ENCODE data around the gene ARHGAP15. TPM values are rescaled to one million over a fixed set of nuclear protein-coding genes. Genes with fewer than 3 reads are reported as not detected.

Gene ARHGAP15
- total RNA-seq, 1 donor from 2014 or later = 7.0 TPM

DNA sequence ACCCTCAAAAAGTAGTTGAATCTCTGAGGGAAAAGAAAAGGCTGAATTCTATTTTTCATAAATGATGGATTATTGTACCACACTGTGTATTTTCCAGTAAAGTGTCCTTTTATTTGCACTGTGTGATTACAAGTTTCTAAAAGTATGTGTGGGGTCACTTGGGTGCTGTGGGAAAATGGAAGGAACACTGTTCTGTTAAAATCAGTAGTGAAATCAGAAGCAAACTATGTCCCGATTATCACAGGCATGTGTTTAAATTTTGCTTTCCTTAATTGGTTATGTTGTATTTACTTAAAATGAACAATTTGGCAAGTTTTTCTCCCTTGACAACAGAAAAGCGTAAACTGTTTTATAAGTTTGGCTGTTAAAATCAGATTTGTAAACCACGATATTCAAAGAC is 353.1 kb downstream of the ARHGAP15 start:
- Histone ChIP-seq H3K4me3 (no peak overlapping the region), H3K4me1 (peaks cover 22% of the 10 kb centered on the region), H3K36me3 (no peaks in the 10 kb centered on the region), H3K9me3 (replicated peaks) (no peaks in the 10 kb centered on the region), H3K27me3 (ENCODE audit: low read depth) (no peaks in the 10 kb centered on the region), H3K27ac (replicated peaks) (peak overlapping the region; percentile 80)
- DNase-seq = no peak
- intact Hi-C loops (cut with micrococcal nuclease) = no loop called here
- no peak for TF ChIP-seq CTCF (IDR thresholded peaks at IDR 0.05; ENCODE audit: borderline replicate concordance)

DNA sequence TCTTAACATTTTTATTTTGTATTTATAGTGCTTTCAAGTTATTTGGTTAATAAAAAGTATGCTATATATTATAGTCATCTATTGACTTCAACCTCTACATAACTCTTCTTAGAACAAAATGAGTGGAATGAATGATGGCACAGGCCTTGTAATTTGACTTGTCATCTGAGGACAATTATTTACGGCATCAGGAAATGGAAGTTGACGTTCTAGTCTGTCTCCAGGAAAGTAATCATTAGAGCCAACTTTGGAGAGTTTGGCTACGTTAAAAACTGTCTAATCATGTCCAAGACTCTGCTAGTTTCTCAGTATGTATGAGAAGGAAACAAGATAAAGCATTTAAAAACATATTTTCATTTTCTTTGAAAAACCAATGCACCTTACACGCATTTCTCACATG is 353.6 kb downstream of the ARHGAP15 start:
- TF ChIP-seq CTCF (IDR thresholded peaks at IDR 0.05; ENCODE audit: borderline replicate concordance) = no peak
- Histone ChIP-seq H3K4me1 (peaks cover 22% of the 10 kb centered on the region), H3K27ac (replicated peaks) (peak overlapping the region; percentile 80), H3K36me3 (no peaks in the 10 kb centered on the region), H3K4me3 (no peak overlapping the region), H3K9me3 (replicated peaks) (no peaks in the 10 kb centered on the region), H3K27me3 (ENCODE audit: low read depth) (no peaks in the 10 kb centered on the region)
- no peak for DNase-seq
- intact Hi-C loops (cut with micrococcal nuclease) = no loop called here

- Histone ChIP-seq H3K9me3 (replicated peaks) (no peaks in the 10 kb centered on the region), H3K27me3 (ENCODE audit: low read depth) (no peaks in the 10 kb centered on the region), H3K27ac (replicated peaks) (no peak overlapping the region), H3K4me3 (no peak overlapping the region), H3K36me3 (no peaks in the 10 kb centered on the region), H3K4me1 (peaks cover under 1% of the 10 kb centered on the region)
- intact Hi-C loops (cut with micrococcal nuclease) = no loop called here
- DNase-seq = no peak
- no peak for TF ChIP-seq CTCF (IDR thresholded peaks at IDR 0.05; ENCODE audit: borderline replicate concordance)
These were observed 357.8 kb downstream of the ARHGAP15 start for GRCh38 chr2:143486976-143487375.

- Histone ChIP-seq H3K36me3 (peaks cover 9% of the 10 kb centered on the region), H3K4me3 (no peak overlapping the region), H3K27ac (replicated peaks) (no peak overlapping the region), H3K27me3 (ENCODE audit: low read depth) (no peaks in the 10 kb centered on the region), H3K4me1 (no peaks in the 10 kb centered on the region), H3K9me3 (replicated peaks) (peaks cover 6% of the 10 kb centered on the region)
- intact Hi-C loops (cut with micrococcal nuclease) = no loop called here
- no peak for TF ChIP-seq CTCF (IDR thresholded peaks at IDR 0.05; ENCODE audit: borderline replicate concordance)
- DNase-seq = no peak
These were observed 359.9 kb downstream of the ARHGAP15 start for GRCh38 chr2:143489145-143489544.

- Histone ChIP-seq H3K27me3 (ENCODE audit: low read depth) (no peaks in the 10 kb centered on the region), H3K4me1 (no peaks in the 10 kb centered on the region), H3K4me3 (no peak overlapping the region), H3K9me3 (replicated peaks) (peaks cover 6% of the 10 kb centered on the region), H3K27ac (replicated peaks) (no peak overlapping the region), H3K36me3 (peaks cover 9% of the 10 kb centered on the region)
- intact Hi-C loops (cut with micrococcal nuclease) = no loop called here
- no peak for TF ChIP-seq CTCF (IDR thresholded peaks at IDR 0.05; ENCODE audit: borderline replicate concordance)
- DNase-seq = no peak
These were observed 361.9 kb downstream of the ARHGAP15 start for GRCh38 chr2:143491131-143491530.

GRCh38 chr2:143493339-143493738 is 364.1 kb downstream of the ARHGAP15 start:
- H3K27ac ChIP-seq (replicated peaks) = no peak overlapping the region
- DNase-seq = no peak
- peaks cover 9% of the 10 kb centered on the region for H3K36me3 ChIP-seq
- intact Hi-C loops (cut with micrococcal nuclease) = no loop called here
- TF ChIP-seq CTCF (IDR thresholded peaks at IDR 0.05; ENCODE audit: borderline replicate concordance) = no peak
- no peaks in the 10 kb centered on the region for H3K27me3 ChIP-seq (ENCODE audit: low read depth)
- H3K9me3 ChIP-seq (replicated peaks) = peaks cover 6% of the 10 kb centered on the region
- no peaks in the 10 kb centered on the region for H3K4me1 ChIP-seq
- H3K4me3 ChIP-seq = no peak overlapping the region
